GM06990 (cell line): Measurements from ENCODE around the gene C19orf12.

Source experiments
- DNase-seq: peaks from one replicate; pipeline ENCODE4 v3.0.0-alpha.2; 2011; ENCODE audit not compliant: insufficient read length; ENCODE audit errors: extremely low read depth
- H3K27me3 ChIP-seq: replicated peaks from 2 replicates; pipeline ENCODE4 v1.6.0; 2011; ENCODE audit warnings: low read length; ENCODE audit not compliant: control insufficient read depth, insufficient read depth
- H3K36me3 ChIP-seq: 2 replicates; pipeline ENCODE4 v1.5.1; 2011; ENCODE audit warnings: low read length; ENCODE audit not compliant: control insufficient read depth, insufficient read depth
- H3K4me3 ChIP-seq: replicated peaks from 2 replicates; pipeline ENCODE4 v1.5.1; 2011; ENCODE audit warnings: low read depth, mild to moderate bottlenecking, control low read depth, low read length
- CTCF ChIP-seq: IDR thresholded peaks from 2 replicates; pipeline ENCODE4 v1.5.1; 2011; ENCODE audit warnings: low read length, control low read depth, mild to moderate bottlenecking, inconsistent platforms; ENCODE audit not compliant: insufficient read depth, poor library complexity, severe bottlenecking

C19orf12 gene

GRCh38 chr19:29759359-29759758 is 44.3 kb upstream of the C19orf12 start:
- TF ChIP-seq CTCF, result no peak
- DNase-seq, result no peak
- Histone ChIP-seq H3K36me3 (no peaks in the 10 kb centered on the region), H3K27me3 (no peaks in the 10 kb centered on the region), H3K4me3 (no peak overlapping the region)

DNA sequence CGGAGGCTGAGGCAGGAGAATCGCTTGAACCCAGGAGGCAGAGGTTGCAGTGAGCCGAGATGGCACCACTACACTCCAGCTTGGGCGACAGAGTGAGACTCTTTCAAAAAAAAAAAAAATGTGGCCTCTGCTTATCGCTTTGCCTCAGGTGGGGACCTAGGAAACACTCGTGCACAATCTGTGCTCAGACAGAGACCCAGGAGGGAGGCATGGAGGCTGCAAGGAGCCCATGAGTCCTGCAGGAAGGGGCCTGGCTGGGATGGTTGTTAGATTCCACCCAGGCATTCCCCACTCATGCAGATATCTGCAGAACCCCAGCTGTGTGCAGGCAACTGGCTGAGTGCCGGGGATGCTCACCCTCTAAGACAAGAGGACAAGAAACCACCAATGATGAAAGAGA is 43.8 kb upstream of the C19orf12 start:
- Histone ChIP-seq H3K4me3 (no peak overlapping the region), H3K36me3 (no peaks in the 10 kb centered on the region), H3K27me3 (no peaks in the 10 kb centered on the region)
- TF ChIP-seq CTCF, result no peak
- no peak for DNase-seq

DNA sequence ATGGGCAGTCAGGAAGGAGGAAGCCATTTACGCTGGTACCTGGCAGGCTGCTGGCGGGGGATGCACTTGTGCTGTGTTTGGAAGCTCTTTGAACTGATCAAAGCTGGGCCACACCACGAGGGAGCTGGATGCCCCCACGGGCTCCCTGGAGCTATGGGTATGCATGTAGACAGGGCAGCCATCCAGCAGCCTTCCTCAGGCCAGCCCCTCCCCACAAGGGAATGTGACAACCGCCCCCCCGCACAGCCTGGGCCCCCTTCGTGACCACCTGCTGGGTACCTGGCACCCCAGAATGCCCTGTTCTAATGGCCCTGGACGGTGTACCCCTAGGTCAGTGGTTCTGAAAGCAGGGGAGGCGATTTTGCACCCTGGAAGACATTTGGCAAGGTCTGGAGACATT is 42.5 kb upstream of the C19orf12 start:
- Histone ChIP-seq H3K27me3 (no peaks in the 10 kb centered on the region), H3K36me3 (no peaks in the 10 kb centered on the region), H3K4me3 (no peak overlapping the region)
- no peak for TF ChIP-seq CTCF
- DNase-seq, result no peak

GRCh38 chr19:29753934-29754305 is 38.9 kb upstream of the C19orf12 start:
- no peak for DNase-seq
- TF ChIP-seq CTCF, result no peak
- H3K4me3 ChIP-seq, result no peak overlapping the region

GRCh38 chr19:29753190-29753933 is 38.3 kb upstream of the C19orf12 start:
- no peak for DNase-seq
- no peak overlapping the region for H3K4me3 ChIP-seq
- no peaks in the 10 kb centered on the region for H3K36me3 ChIP-seq
- no peak for TF ChIP-seq CTCF
- H3K27me3 ChIP-seq, result no peaks in the 10 kb centered on the region

More at GRCh38 chr19:29753934-29754305, 38.9 kb upstream of the C19orf12 start:
- Histone ChIP-seq H3K27me3 (no peaks in the 10 kb centered on the region), H3K36me3 (no peaks in the 10 kb centered on the region)

DNA sequence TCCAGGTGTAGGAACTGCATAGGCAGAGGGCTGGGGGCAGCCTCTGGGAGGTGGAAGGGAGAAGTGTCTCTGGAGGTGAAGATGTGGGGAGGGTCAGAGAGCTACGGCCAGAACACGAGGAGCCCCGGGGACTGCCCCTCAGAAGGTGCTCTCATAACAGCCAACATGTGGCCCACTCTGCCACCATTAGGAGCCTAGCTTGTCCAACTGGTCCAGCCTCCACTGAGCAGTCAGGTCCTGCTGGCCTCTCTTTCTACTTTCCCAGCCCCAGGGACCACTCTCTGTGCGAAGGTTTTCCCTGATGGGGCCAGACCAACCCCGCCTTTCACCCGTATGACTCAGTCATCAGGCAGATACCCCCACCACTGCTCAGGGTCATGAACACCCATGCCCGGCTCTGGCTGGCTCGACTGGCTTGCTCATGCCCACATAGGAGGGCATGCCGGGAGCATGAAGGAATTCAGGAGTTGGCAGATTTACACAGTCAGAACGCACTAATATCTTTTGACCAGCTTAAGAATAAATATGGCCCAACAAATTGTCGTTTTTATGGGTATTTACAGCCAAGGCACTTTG is 37.5 kb upstream of the C19orf12 start:
- TF ChIP-seq CTCF, result no peak
- H3K27me3 ChIP-seq, result no peaks in the 10 kb centered on the region
- H3K4me3 ChIP-seq, result no peak overlapping the region
- no peak for DNase-seq
- no peaks in the 10 kb centered on the region for H3K36me3 ChIP-seq
